Mesodermal cell (in vitro differentiated cells): Measurements from ENCODE around the gene DECR2. TPM values are rescaled to one million over a fixed set of nuclear protein-coding genes. Genes with fewer than 3 reads are reported as not detected.
A peak's percentile ranks its signal among the peaks of the same experiment; 100 is the strongest.

Experiments
- H3K27ac ChIP-seq: 2 replicates; pipeline ENCODE4 v1.7.0; 2013; ENCODE audit warnings: mild to moderate bottlenecking, low read depth, low read length, moderate library complexity; ENCODE audit not compliant: severe bottlenecking
- H3K36me3 ChIP-seq: 2 replicates; pipeline ENCODE4 v1.7.1; 2013; ENCODE audit warnings: mild to moderate bottlenecking, low read length, moderate library complexity; ENCODE audit not compliant: control insufficient read depth, insufficient read depth
- H3K4me1 ChIP-seq: one replicate; pipeline ENCODE4 v1.7.1; 2013; ENCODE audit warnings: mild to moderate bottlenecking, low read length; ENCODE audit not compliant: insufficient read depth, control insufficient read depth, poor library complexity, severe bottlenecking
- H3K4me3 ChIP-seq: 2 replicates; pipeline ENCODE4 v1.7.0; 2013; ENCODE audit warnings: low read length, control low read depth, mild to moderate bottlenecking; ENCODE audit not compliant: insufficient read depth, poor library complexity, severe bottlenecking; ENCODE audit errors: extremely low read depth
- H3K9me3 ChIP-seq: 2 replicates; pipeline ENCODE4 v1.7.1; 2013; ENCODE audit warnings: mild to moderate bottlenecking, low read length, moderate library complexity; ENCODE audit not compliant: control insufficient read depth
- WGBS, 2 experiments: methylation state at CpG; one replicate each; pipeline ENCODE4 v1.1.5; 2013; ENCODE audit warnings: missing lambda C conversion rate in 2 of 2; ENCODE audit not compliant: insufficient coverage in 2 of 2; 5-methylcytosine and 5-hydroxymethylcytosine counted together
- polyA plus RNA-seq, 2 experiments: library from polyadenylated mRNA; stranded (reverse); fragments of 50-300 nt; gene quantifications; one replicate each; pipeline ENCODE4 v1.2.3, GENCODE V29; 2013

The DECR2 gene
- 15.1 TPM for polyA plus RNA-seq (2013, experiment 1 of 2)
- 14.9 TPM for polyA plus RNA-seq (2013, experiment 2 of 2)

- Histone ChIP-seq H3K36me3 (peaks cover 26% of the 10 kb centered on the region), H3K4me1 (no peaks in the 10 kb centered on the region), H3K4me3 (peak within 1 kb of the TSS; percentile 66), H3K9me3 (no peaks in the 10 kb centered on the region), H3K27ac (peak within 1 kb of the TSS; percentile 74)
- WGBS, 2 experiments: 1% methylated on average over 73 to 81 of the region's 91 CpGs
Measured at GRCh38 chr16:401468-402348, at the start of gene DECR2. Gene DECR2, plus strand, starts transcription at chr16:401885. Its CDS starts 79 bp downstream, at chr16:401964.

- no peaks in the 10 kb centered on the region for H3K9me3 ChIP-seq
- peaks cover 13% of the 10 kb centered on the region for H3K4me1 ChIP-seq
- WGBS, 2 experiments: 2 to 3% methylated on average over 46 to 72 of the region's 113 CpGs
- no peak within 1 kb of the TSS for H3K27ac ChIP-seq
- peak within 1 kb of the TSS; percentile 69 for H3K4me3 ChIP-seq
- H3K36me3 ChIP-seq: peaks cover 14% of the 10 kb centered on the region
Measured at GRCh38 chr16:352547-353403, 48.9 kb upstream of the DECR2 start, which contains the start of gene AXIN1. Gene AXIN1, minus strand, starts transcription at chr16:352723. Its CDS starts 5,698 bp downstream, at chr16:347025.

GRCh38 chr16:353404-354290 lies 48.0 kb upstream of the DECR2 start:
- H3K36me3 ChIP-seq: peaks cover 11% of the 10 kb centered on the region
- peak overlapping the region; percentile 24 for H3K4me3 ChIP-seq
- 80 to 84% methylated on average over 15 to 23 of the region's 25 CpGs for WGBS, 2 experiments
- no peaks in the 10 kb centered on the region for H3K9me3 ChIP-seq
- peaks cover 13% of the 10 kb centered on the region for H3K4me1 ChIP-seq
- H3K27ac ChIP-seq: no peak overlapping the region

- no peaks in the 10 kb centered on the region for H3K9me3 ChIP-seq
- H3K36me3 ChIP-seq: peaks cover 9% of the 10 kb centered on the region
- H3K4me3 ChIP-seq: no peak overlapping the region
- H3K4me1 ChIP-seq: peaks cover 10% of the 10 kb centered on the region
- WGBS, 2 experiments: 88 to 93% methylated on average over 10 to 11 of the region's 12 CpGs
- H3K27ac ChIP-seq: no peak overlapping the region
Measured at GRCh38 chr16:354291-354881, 47.3 kb upstream of the DECR2 start.

- Histone ChIP-seq H3K4me1 (peaks cover 4% of the 10 kb centered on the region), H3K9me3 (no peaks in the 10 kb centered on the region), H3K36me3 (peaks cover 9% of the 10 kb centered on the region), H3K4me3 (no peak overlapping the region), H3K27ac (no peak overlapping the region)
- 85 to 96% methylated on average over 10 of the region's 10 CpGs for WGBS, 2 experiments
Measured at GRCh38 chr16:354971-355461, 46.7 kb upstream of the DECR2 start.

- Histone ChIP-seq H3K4me1 (no peaks in the 10 kb centered on the region), H3K9me3 (no peaks in the 10 kb centered on the region), H3K4me3 (no peak overlapping the region), H3K36me3 (no peaks in the 10 kb centered on the region), H3K27ac (no peak overlapping the region)
- WGBS, 2 experiments: 74 to 97% methylated on average over 5 to 6 of the region's 12 CpGs
Measured at GRCh38 chr16:356741-357140, 44.9 kb upstream of the DECR2 start.

GRCh38 chr16:359067-359763 lies 42.5 kb upstream of the DECR2 start:
- Histone ChIP-seq H3K4me3 (no peak overlapping the region), H3K9me3 (no peaks in the 10 kb centered on the region), H3K27ac (no peak overlapping the region), H3K36me3 (no peaks in the 10 kb centered on the region), H3K4me1 (no peaks in the 10 kb centered on the region)
- 94% methylated on average over 14 to 19 of the region's 19 CpGs for WGBS, 2 experiments

GRCh38 chr16:359871-360697 lies 41.6 kb upstream of the DECR2 start:
- no peaks in the 10 kb centered on the region for H3K36me3 ChIP-seq
- no peaks in the 10 kb centered on the region for H3K9me3 ChIP-seq
- H3K27ac ChIP-seq: no peak overlapping the region
- no peak overlapping the region for H3K4me3 ChIP-seq
- 94 to 95% methylated on average over 29 to 36 of the region's 47 CpGs for WGBS, 2 experiments
- no peaks in the 10 kb centered on the region for H3K4me1 ChIP-seq
